SK-N-SH (cell line): ENCODE measurements around the gene SMAD7. TPM values are rescaled to one million over a fixed set of nuclear protein-coding genes. Genes with fewer than 3 reads are reported as not detected.

Experiments used
- CTCF ChIA-PET: fragments of 300-600, 350-600 bp; formaldehyde crosslinking; extraction: SDS; loops from one replicate; lab custom pipeline; 2021; lab: Yijun Ruan, JAX
- POLR2A ChIA-PET: fragments of 350-600 bp; sonication (Branson Sonifier 250); formaldehyde crosslinking; extraction: SDS; loops from one replicate; lab custom pipeline; 2020; ENCODE audit warnings: antibody characterized with exemption, inconsistent platforms; lab: Yijun Ruan, JAX
- DNase-seq: peaks from one replicate; pipeline ENCODE4 v3.0.0; 2012
- H2AFZ ChIP-seq: fragments of 200-600 bp; sonication (generic); 2 replicates; pipeline ENCODE4 v1.8.1; 2016; ENCODE audit warnings: antibody characterized with exemption, mild to moderate bottlenecking, low read depth
- H3F3A ChIP-seq: fragments of 200-600 bp; sonication (generic); replicated peaks from 2 replicates; pipeline ENCODE3; 2016; ENCODE audit warnings: antibody characterized with exemption, mild to moderate bottlenecking; ENCODE audit not compliant: insufficient read depth
- H3K27ac ChIP-seq, 2 experiments: fragments of 200-500 bp in 1 of 2; fragments of 200-600 bp in 1 of 2; sonication (Bioruptor generic) in 1 of 2; sonication (generic), shearing (Covaris generic) in 1 of 2; 2 replicates each; pipeline versions ENCODE4 v1.5.1 to v1.6.1; 2014 to 2016; ENCODE audit warnings: low read depth in 2 of 2, inconsistent platforms in 1 of 2, low read length in 1 of 2, mild to moderate bottlenecking in 1 of 2, mixed read lengths in 1 of 2
- H3K27me3 ChIP-seq: fragments of 200-600 bp; sonication (generic), shearing (Covaris generic); 2 replicates; pipeline ENCODE4 v1.6.1; 2016; ENCODE audit warnings: mixed run types; ENCODE audit not compliant: insufficient read depth
- H3K36me3 ChIP-seq, 2 experiments: fragments of 200-500 bp in 1 of 2; fragments of 200-600 bp in 1 of 2; sonication (Bioruptor generic) in 1 of 2; sonication (generic) in 1 of 2; replicated peaks in 1 of 2; 2 replicates each; pipeline versions ENCODE3 to v1.5.1; 2014 to 2016; ENCODE audit warnings: low read length in 1 of 2, mild to moderate bottlenecking in 1 of 2; ENCODE audit not compliant: insufficient read depth in 2 of 2, control insufficient read depth in 1 of 2
- H3K4me1 ChIP-seq, 2 experiments: fragments of 200-500 bp in 1 of 2; fragments of 200-600 bp in 1 of 2; sonication (Bioruptor generic) in 1 of 2; sonication (generic), shearing (Covaris generic) in 1 of 2; 2 replicates each; pipeline versions ENCODE4 v1.5.1 to v1.6.1; 2014 to 2016; ENCODE audit warnings: low read depth in 1 of 2, low read length in 1 of 2, mixed run types in 1 of 2; ENCODE audit not compliant: insufficient read depth in 2 of 2, control insufficient read depth in 1 of 2
- H3K4me2 ChIP-seq: fragments of 200-600 bp; sonication (generic), shearing (Covaris generic); 2 replicates; pipeline ENCODE4 v1.6.1; 2017; ENCODE audit warnings: mixed run types
- H3K4me3 ChIP-seq, 2 experiments: fragments of 200-500 bp in 1 of 2; fragments of 200-600 bp in 1 of 2; sonication (Bioruptor generic) in 1 of 2; sonication (generic), shearing (Covaris generic) in 1 of 2; 2 replicates each; pipeline versions ENCODE4 v1.5.1 to v1.8.1; 2014 to 2016; ENCODE audit warnings: low read depth in 2 of 2, inconsistent platforms in 1 of 2, low read length in 1 of 2, mild to moderate bottlenecking in 1 of 2, mixed read lengths in 1 of 2, moderate library complexity in 1 of 2
- H3K79me2 ChIP-seq: fragments of 200-600 bp; sonication (generic); 2 replicates; pipeline ENCODE4 v1.8.1; 2017; ENCODE audit warnings: mild to moderate bottlenecking; ENCODE audit not compliant: insufficient read depth
- H3K9ac ChIP-seq: fragments of 200-600 bp; sonication (generic); 2 replicates; pipeline ENCODE4 v1.6.1; 2017; ENCODE audit warnings: mixed run types
- H3K9me2 ChIP-seq: fragments of 200-600 bp; sonication (generic); 2 replicates; pipeline ENCODE4 v1.6.1; 2017; ENCODE audit warnings: mixed run types
- H3K9me3 ChIP-seq: fragments of 200-600 bp; sonication (generic); 2 replicates; pipeline ENCODE4 v1.6.1; 2017; ENCODE audit warnings: mixed run types, mild to moderate bottlenecking, moderate library complexity
- H4K20me1 ChIP-seq: fragments of 200-600 bp; sonication (generic); 2 replicates; pipeline ENCODE4 v1.6.1; 2017; ENCODE audit warnings: mild to moderate bottlenecking, mixed run types; ENCODE audit not compliant: insufficient read depth
- CHD2 ChIP-seq: fragments of 150-350 bp; IDR thresholded peaks from 2 replicates; pipeline ENCODE4 v1.6.1; 2018; ENCODE audit warnings: low read length; ENCODE audit not compliant: partially characterized antibody
- EZH2phosphoT487 ChIP-seq: fragments of 200-600 bp; sonication (generic); IDR thresholded peaks from 2 replicates; pipeline ENCODE4 v1.6.1; 2017; ENCODE audit warnings: low read depth, mixed run types, mild to moderate bottlenecking, antibody characterized with exemption, moderate library complexity, borderline replicate concordance
- FOSL2 ChIP-seq: IDR thresholded peaks from 2 replicates; pipeline ENCODE4 v1.4.0; 2012; ENCODE audit warnings: low read depth, mild to moderate bottlenecking, moderate library complexity, borderline replicate concordance
- FOXM1 ChIP-seq: IDR thresholded peaks from 2 replicates; pipeline ENCODE4 v1.4.0; 2012; ENCODE audit warnings: low read depth, mild to moderate bottlenecking
- GABPA ChIP-seq: IDR thresholded peaks from 2 replicates; pipeline ENCODE4 v1.4.0; 2012; ENCODE audit warnings: low read depth, mild to moderate bottlenecking
- JUND ChIP-seq: IDR thresholded peaks from 2 replicates; pipeline ENCODE4 v1.4.0; 2012
- MAX ChIP-seq: IDR thresholded peaks from 2 replicates; pipeline ENCODE4 v1.4.0; 2012; ENCODE audit warnings: low read depth
- MEF2A ChIP-seq: IDR thresholded peaks from 2 replicates; pipeline ENCODE4 v1.4.0; 2012; ENCODE audit warnings: low read depth, borderline replicate concordance
- MXI1 ChIP-seq: IDR thresholded peaks from 2 replicates; pipeline ENCODE4 v1.6.1; 2012; ENCODE audit warnings: mild to moderate bottlenecking, low read depth, low read length, improper control_type of control experiment
- NFIC ChIP-seq: IDR thresholded peaks from 2 replicates; pipeline ENCODE4 v1.4.0; 2012; ENCODE audit warnings: borderline replicate concordance
- NRF1 ChIP-seq: IDR thresholded peaks from 2 replicates; pipeline ENCODE4 v1.6.1; 2012; ENCODE audit warnings: low read depth, mild to moderate bottlenecking, low read length
- POLR2AphosphoS5 ChIP-seq: IDR thresholded peaks from 2 replicates; pipeline ENCODE4 v1.6.1; 2012; ENCODE audit warnings: low read depth, low read length
- RAD21 ChIP-seq: IDR thresholded peaks from 2 replicates; pipeline ENCODE4 v1.6.1; 2012; ENCODE audit warnings: mild to moderate bottlenecking, low read length
- REST ChIP-seq: IDR thresholded peaks from 2 replicates; pipeline ENCODE4 v1.6.1; 2012; ENCODE audit warnings: mild to moderate bottlenecking, low read depth, low read length, moderate library complexity
- SIN3A ChIP-seq: IDR thresholded peaks from 2 replicates; pipeline ENCODE4 v1.6.1; 2012; ENCODE audit warnings: low read depth, mild to moderate bottlenecking, low read length, moderate library complexity, borderline replicate concordance
- TCF12 ChIP-seq: IDR thresholded peaks from 2 replicates; pipeline ENCODE4 v1.4.0; 2012
- USF2 ChIP-seq: fragments of 150-350 bp; IDR thresholded peaks from 2 replicates; pipeline ENCODE4 v1.6.1; 2017; ENCODE audit warnings: antibody characterized with exemption, low read length, low read depth, borderline replicate concordance
- YY1 ChIP-seq: IDR thresholded peaks from 2 replicates; pipeline ENCODE4 v1.4.0; 2012; ENCODE audit warnings: low read depth, mild to moderate bottlenecking
- WGBS: methylation state at CpG from one replicate; pipeline ENCODE4 v1.1.6; 2017; ENCODE audit warnings: low lambda C conversion rate; 5-methylcytosine and 5-hydroxymethylcytosine counted together
- polyA plus RNA-seq, 3 experiments: library from polyadenylated mRNA; depleted of rRNA; stranded (reverse); fragments of >200 nt; gene quantifications; 2 replicates each; pipeline ENCODE4 v1.2.3, GENCODE V29; 2012
- TF ChIP-seq, protein P1 (sequence below): IDR thresholded peaks from 2 replicates; pipeline ENCODE4 v1.4.0; 2012; ENCODE audit warnings: low read depth, borderline replicate concordance
- TF ChIP-seq, protein P2 (sequence below): IDR thresholded peaks from 2 replicates; pipeline ENCODE4; 2012

SMAD7 gene
- polyA plus RNA-seq, 1 of the 3 experiments (the other 2 are of a cell fraction): 20.0 TPM

GRCh38 chr18:48956356-48956755 is 5.6 kb upstream of the SMAD7 start:
- peak overlapping the region; percentile 79; the same call in 1 of the 2 replicates for H2AFZ ChIP-seq
- peak overlapping the region; percentile 68 for H3K9ac ChIP-seq
- ChIA-PET CTCF (interaction anchor here (1.0 kb wide), 1 partner anchor 18 kb away, joined by 3 read pairs; no protein-coding TSS in a partner anchor), POLR2A (no interaction called here)
- no peaks in the 10 kb centered on the region for H3K9me2 ChIP-seq
- peaks cover 23% of the 10 kb centered on the region for H3K79me2 ChIP-seq
- peak overlapping the region; percentile 74 to 95; a peak in 3 of 4 replicates for H3K27ac ChIP-seq
- H4K20me1 ChIP-seq: no peaks in the 10 kb centered on the region; the same call in 1 of the 2 replicates
- H3K27me3 ChIP-seq: no peaks in the 10 kb centered on the region
- H3K9me3 ChIP-seq: no peaks in the 10 kb centered on the region
- no peaks in the 10 kb centered on the region for H3K36me3 ChIP-seq
- DNase-seq: no peak
- no peak overlapping the region for H3K4me3 ChIP-seq
- TF ChIP-seq NFIC (peak; percentile 21; the same call in 1 of the 2 replicates), CHD2 (no peak), FOSL2 (peak; percentile 32; the same call in 1 of the 2 replicates), MXI1 (no peak), MEF2A (no peak), FOXM1 (no peak), TCF12 (peak; percentile 43)
- 92% methylated on average over 1 of the region's 1 CpG for WGBS
- peaks cover 52% of the 10 kb centered on the region for H3F3A ChIP-seq
- H3K4me1 ChIP-seq: peaks cover 7 to 39% of the 10 kb centered on the region in 2 experiments; a peak in 3 of 4 replicates
- H3K4me2 ChIP-seq: peak overlapping the region; percentile 69

DNA sequence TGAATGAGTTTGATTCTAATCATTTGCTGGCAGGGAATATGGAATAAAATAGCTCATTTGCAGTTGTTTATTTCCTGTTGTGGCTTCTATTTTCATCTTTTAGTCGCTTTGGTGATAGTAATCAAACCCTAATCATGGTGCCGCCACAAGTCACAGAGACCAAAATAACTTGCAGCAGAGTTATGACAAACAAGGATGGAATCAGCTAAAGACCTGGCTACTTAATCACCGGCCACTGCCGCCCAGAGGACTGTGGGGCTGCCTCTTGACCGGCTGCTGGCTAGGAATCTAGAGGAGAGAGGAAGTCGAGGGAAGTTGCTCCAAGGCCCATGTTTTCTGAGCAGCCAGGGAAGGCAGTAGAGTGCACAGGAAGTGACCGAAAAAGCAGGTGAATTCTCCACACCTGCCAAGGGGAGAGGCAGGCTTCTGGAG is 5.1 kb upstream of the SMAD7 start:
- H3K27me3 ChIP-seq: no peaks in the 10 kb centered on the region
- no peaks in the 10 kb centered on the region for H3K36me3 ChIP-seq
- H4K20me1 ChIP-seq: peaks cover 4% of the 10 kb centered on the region
- no peaks in the 10 kb centered on the region for H3K9me3 ChIP-seq
- 18% methylated on average over 7 of the region's 7 CpGs for WGBS
- H3K4me3 ChIP-seq: peak overlapping the region in 1 of 2 experiments; percentile 41; a peak in 1 of 4 replicates
- H3K4me1 ChIP-seq: peaks cover 7 to 36% of the 10 kb centered on the region in 2 experiments; a peak in 3 of 4 replicates
- ChIA-PET POLR2A (no interaction called here), CTCF (interaction anchor here (1.0 kb wide), 1 partner anchor 18 kb away, joined by 3 read pairs; no protein-coding TSS in a partner anchor)
- peaks cover 28% of the 10 kb centered on the region for H3K79me2 ChIP-seq
- H3K4me2 ChIP-seq: peak overlapping the region; percentile 69
- peaks cover 53% of the 10 kb centered on the region for H3F3A ChIP-seq
- H3K9me2 ChIP-seq: no peaks in the 10 kb centered on the region
- H3K9ac ChIP-seq: peak overlapping the region; percentile 68
- peak overlapping the region; percentile 79; the same call in 1 of the 2 replicates for H2AFZ ChIP-seq
- no peak for DNase-seq
- H3K27ac ChIP-seq: peak overlapping the region; percentile 74 to 95
- TF ChIP-seq USF2: no peak
- no peak for TF ChIP-seq NRF1
- TF ChIP-seq, protein P1, sequence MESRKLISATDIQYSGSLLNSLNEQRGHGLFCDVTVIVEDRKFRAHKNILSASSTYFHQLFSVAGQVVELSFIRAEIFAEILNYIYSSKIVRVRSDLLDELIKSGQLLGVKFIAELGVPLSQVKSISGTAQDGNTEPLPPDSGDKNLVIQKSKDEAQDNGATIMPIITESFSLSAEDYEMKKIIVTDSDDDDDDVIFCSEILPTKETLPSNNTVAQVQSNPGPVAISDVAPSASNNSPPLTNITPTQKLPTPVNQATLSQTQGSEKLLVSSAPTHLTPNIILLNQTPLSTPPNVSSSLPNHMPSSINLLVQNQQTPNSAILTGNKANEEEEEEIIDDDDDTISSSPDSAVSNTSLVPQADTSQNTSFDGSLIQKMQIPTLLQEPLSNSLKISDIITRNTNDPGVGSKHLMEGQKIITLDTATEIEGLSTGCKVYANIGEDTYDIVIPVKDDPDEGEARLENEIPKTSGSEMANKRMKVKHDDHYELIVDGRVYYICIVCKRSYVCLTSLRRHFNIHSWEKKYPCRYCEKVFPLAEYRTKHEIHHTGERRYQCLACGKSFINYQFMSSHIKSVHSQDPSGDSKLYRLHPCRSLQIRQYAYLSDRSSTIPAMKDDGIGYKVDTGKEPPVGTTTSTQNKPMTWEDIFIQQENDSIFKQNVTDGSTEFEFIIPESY: no peak
- TF ChIP-seq JUND: peak; percentile 57; the same call in 1 of the 2 replicates
- TF ChIP-seq SIN3A: 0 out of 2 replicates have a peak, but pooled peaks have one; percentile 39
- peak; percentile 58 for TF ChIP-seq GABPA
- TF ChIP-seq, protein P2, sequence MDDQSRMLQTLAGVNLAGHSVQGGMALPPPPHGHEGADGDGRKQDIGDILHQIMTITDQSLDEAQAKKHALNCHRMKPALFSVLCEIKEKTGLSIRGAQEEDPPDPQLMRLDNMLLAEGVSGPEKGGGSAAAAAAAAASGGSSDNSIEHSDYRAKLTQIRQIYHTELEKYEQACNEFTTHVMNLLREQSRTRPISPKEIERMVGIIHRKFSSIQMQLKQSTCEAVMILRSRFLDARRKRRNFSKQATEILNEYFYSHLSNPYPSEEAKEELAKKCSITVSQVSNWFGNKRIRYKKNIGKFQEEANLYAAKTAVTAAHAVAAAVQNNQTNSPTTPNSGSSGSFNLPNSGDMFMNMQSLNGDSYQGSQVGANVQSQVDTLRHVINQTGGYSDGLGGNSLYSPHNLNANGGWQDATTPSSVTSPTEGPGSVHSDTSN: peak; percentile 48
- TF ChIP-seq FOSL2: peak; percentile 50; the same call in 1 of the 2 replicates
- peak; percentile 56 for TF ChIP-seq MAX
- TF ChIP-seq EZH2phosphoT487: no peak
- peak; percentile 23; the same call in 1 of the 2 replicates for TF ChIP-seq POLR2AphosphoS5
- TF ChIP-seq RAD21: no peak
- TF ChIP-seq MEF2A: peak; percentile 95
- no peak for TF ChIP-seq YY1
- peak; percentile 28; the same call in 1 of the 2 replicates for TF ChIP-seq REST
